Psoas muscle (tissue), 8 donors: Measurements from ENCODE around the gene INSC. TPM values are rescaled to one million over a fixed set of nuclear protein-coding genes. Genes with fewer than 3 reads are reported as not detected.

Experiments used
- ATAC-seq, 4 donors: fragments of 200-7000 bp; cut with Tn5 transposase; one replicate each; pipeline ENCODE4 v1.9.1; 2020; ENCODE audit warnings: moderate library complexity in 3 of 4, mild to moderate bottlenecking in 2 of 4
- DNase-seq, 2 donors: peaks; one replicate each; pipeline ENCODE4 v3.0.0-alpha.2; 2020
- H3K27ac ChIP-seq: fragments of 200-600 bp; one replicate; pipeline ENCODE4 v1.8.0; 2022
- H3K27me3 ChIP-seq, 3 donors: fragments of 200-600 bp in 1 of 3; one replicate each; pipeline versions ENCODE4 v1.6.1 to v1.8.0; 2013 to 2022; ENCODE audit warnings: low read length in 2 of 3, mild to moderate bottlenecking in 2 of 3, moderate library complexity in 1 of 3; ENCODE audit not compliant: insufficient read depth in 3 of 3
- H3K36me3 ChIP-seq, 2 donors: fragments of 200-600 bp in 1 of 2; one replicate each; pipeline versions ENCODE4 v1.6.1 to v1.8.0; 2013 to 2022; ENCODE audit warnings: low read depth in 1 of 2, mild to moderate bottlenecking in 1 of 2, moderate library complexity in 1 of 2; ENCODE audit not compliant: insufficient read depth in 1 of 2
- H3K4me1 ChIP-seq: fragments of 200-600 bp; one replicate; pipeline ENCODE4 v1.8.0; 2022
- H3K4me3 ChIP-seq: fragments of 200-600 bp; one replicate; pipeline ENCODE4 v1.8.0; 2022; ENCODE audit warnings: mild to moderate bottlenecking
- H3K9me3 ChIP-seq: fragments of 200-600 bp; one replicate; pipeline ENCODE4 v1.8.0; 2022
- CTCF ChIP-seq: fragments of 200-600 bp; IDR thresholded peaks from one replicate; pipeline ENCODE4 v1.8.0; 2022; ENCODE audit warnings: antibody characterized with exemption
- WGBS, 3 donors: extraction: QIAGEN DNeasy Blood & Tissue Kit; methylation state at CpG; one replicate each; pipeline versions ENCODE4 v1.1.6 to v1.1.7; 2013; 5-methylcytosine and 5-hydroxymethylcytosine counted together
- intact Hi-C, 2 donors: fragments of 100-400 bp; cut with DNase I; formaldehyde crosslinking; loops; one replicate each; pipeline versions ENCODE4 v1.11.0 to v1.14.2; 2022
- polyA plus RNA-seq, 3 donors: library from polyadenylated mRNA; stranded (reverse); fragments of 200-250 nt; gene quantifications; one replicate each; pipeline ENCODE4 v1.2.3, GENCODE V29; 2013
- total RNA-seq, 4 donors: library from RNA; stranded (reverse); fragmentation: NEBNext Ultra II Directional in 2 of 4; extraction: Animal tissue kit (Norgen Biotek cat#: 25700) in 2 of 4; gene quantifications; one replicate each; pipeline versions ENCODE4 v1.2.1 to v1.2.4, GENCODE V29; 2021 to 2023
- donor health status: healthy with polysubstance abuse.
- donor health status: DM: no; HTN: no; CAD: no; lungs with moderate emphysema.
- donor health status: Bipolar disorder and iron deficiency.
- donor health status: healthy.
- donor health status: DM: yes; HTN: yes; CAD: no.
- donor health status: DM: no; HTN: no; CAD: no.
- donor health status: DM: no; HTN: no; CAD: no.
- donor health status: DM: yes; HTN: yes; CAD: no.

Gene INSC
- total and polyA plus RNA-seq, 7 donors, result 0.04 to 1.2 TPM; not detected in 5

DNA sequence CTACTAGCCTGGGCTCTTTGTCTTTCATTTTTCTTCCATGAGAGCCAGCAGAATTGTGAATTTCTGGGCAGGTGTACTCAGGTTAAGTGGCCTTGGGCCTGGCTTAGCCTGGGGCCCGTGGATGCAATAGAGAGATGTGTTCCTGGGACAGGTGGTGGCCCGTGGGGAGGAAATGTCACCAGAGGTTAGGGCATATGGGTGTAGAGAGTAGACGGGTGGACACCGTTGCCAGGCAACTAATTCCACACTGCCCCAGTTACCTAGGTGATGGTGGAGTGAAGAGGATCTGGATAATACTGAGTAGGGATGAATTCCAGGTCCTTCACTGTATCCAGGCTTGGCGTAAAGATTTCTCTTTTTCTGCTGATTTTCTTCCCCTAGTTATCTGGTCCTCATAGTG lies 175.0 kb downstream of the INSC start:
- no peak for DNase-seq
- intact Hi-C loops, result no loop called here
- no peaks in the 10 kb centered on the region for H3K9me3 ChIP-seq
- H3K4me3 ChIP-seq, result no peak overlapping the region
- no peaks in the 10 kb centered on the region for H3K36me3 ChIP-seq
- no peaks in the 10 kb centered on the region for H3K27me3 ChIP-seq
- 60 to 78% (median 72%) methylated on average over 5 of the region's 5 CpGs for WGBS, 3 donors
- no peaks in the 10 kb centered on the region for H3K4me1 ChIP-seq
- no peak for ATAC-seq
- TF ChIP-seq CTCF, result no peak
- H3K27ac ChIP-seq, result no peak overlapping the region

- no peaks in the 10 kb centered on the region for H3K36me3 ChIP-seq
- no peak for TF ChIP-seq CTCF
- ATAC-seq, result no peak
- H3K27ac ChIP-seq, result no peak overlapping the region
- no peaks in the 10 kb centered on the region for H3K9me3 ChIP-seq
- no peak overlapping the region for H3K4me3 ChIP-seq
- intact Hi-C loops, result no loop called here
- no peaks in the 10 kb centered on the region for H3K27me3 ChIP-seq
- DNase-seq, result no peak
- no peaks in the 10 kb centered on the region for H3K4me1 ChIP-seq
Observed at GRCh38 chr11:15291885-15292284, 177.2 kb downstream of the INSC start.

- no peaks in the 10 kb centered on the region for H3K27me3 ChIP-seq
- H3K36me3 ChIP-seq, result no peaks in the 10 kb centered on the region
- DNase-seq (no peak), ATAC-seq (no peak)
- TF ChIP-seq CTCF, result no peak
- intact Hi-C loops, result no loop called here
- 79 to 86% (median 81%) methylated on average over 1 of the region's 1 CpG for WGBS, 3 donors
- H3K4me3 ChIP-seq, result no peak overlapping the region
- no peaks in the 10 kb centered on the region for H3K9me3 ChIP-seq
- no peak overlapping the region for H3K27ac ChIP-seq
- no peaks in the 10 kb centered on the region for H3K4me1 ChIP-seq
Observed at GRCh38 chr11:15293975-15294620, 179.4 kb downstream of the INSC start.

- no peak for TF ChIP-seq CTCF
- WGBS, 3 donors, result 16 to 23% (median 17%) methylated on average over 1 of the region's 1 CpG
- Histone ChIP-seq H3K27me3 (no peaks in the 10 kb centered on the region), H3K4me1 (no peaks in the 10 kb centered on the region), H3K36me3 (no peaks in the 10 kb centered on the region), H3K4me3 (no peak overlapping the region), H3K27ac (no peak overlapping the region), H3K9me3 (no peaks in the 10 kb centered on the region)
- DNase-seq (no peak), ATAC-seq (no peak)
- intact Hi-C loops, result no loop called here
Observed at GRCh38 chr11:15295695-15296094, 181.0 kb downstream of the INSC start.

Other genes starting within 250 kb of the INSC start
- 1 to 10 TPM; 5.2 to 7.9 (median 7.0) TPM for gene CYP2R1, start 222.7 kb upstream of the INSC start, total RNA-seq
- 10 to 100 TPM in 1 of 3 donors, 1 to 10 TPM in 2; 3.1 to 12.6 (median 6.4) TPM for gene CYP2R1, start 222.7 kb upstream of the INSC start, polyA plus RNA-seq
- 1 to 10 TPM in 1 of 4 donors, under 1 TPM in 1, not detected in 2; 0.34 to 3.9 TPM for gene CALCA, start 142.6 kb upstream of the INSC start, total RNA-seq
- 1 to 10 TPM in 1 of 3 donors, not detected in 2; 3.0 TPM for gene CALCA, start 142.6 kb upstream of the INSC start, polyA plus RNA-seq
- gene CALCB, start 41.3 kb upstream of the INSC start, total RNA-seq, result 10 to 100 TPM in 1 of 4 donors, 1 to 10 TPM in 1, not detected in 2; 1.4 to 29.1 TPM
- gene CALCB, start 41.3 kb upstream of the INSC start, polyA plus RNA-seq, result under 1 TPM in 2 of 3 donors, not detected in 1; 0.10 to 0.20 TPM